ENCODE data around the gene PANK1.
"Not testable (repeated sequence)": the region's sequence is repeated elsewhere in the genome, so short reads cannot be mapped to it uniquely, and the experiment has no call there.

PANK1 gene

GRCh38 chr10:89651916-89652573, 7.0 kb upstream of the PANK1 start:
- no peak for DNase-seq

GRCh38 chr10:89651205-89651915, 6.3 kb upstream of the PANK1 start:
- no peak for DNase-seq

- no peak for DNase-seq
Observed at GRCh38 chr10:89649051-89649450, 4.0 kb upstream of the PANK1 start.

GRCh38 chr10:89648074-89648473, 3.0 kb upstream of the PANK1 start:
- no peak for DNase-seq

- DNase-seq, result no peak
Observed at GRCh38 chr10:89646889-89647657, 2.0 kb upstream of the PANK1 start.

- no peak for DNase-seq
Observed at GRCh38 chr10:89645742-89646172, 715 bp upstream of the PANK1 start.

GRCh38 chr10:89644691-89644966, 413 bp downstream of the PANK1 start:
- no peak for DNase-seq

- peak; percentile 80 for DNase-seq
Observed at GRCh38 chr10:89643812-89644690, 991 bp downstream of the PANK1 start.

- no peak for DNase-seq
Observed at GRCh38 chr10:89643431-89643811, 1.6 kb downstream of the PANK1 start.

- DNase-seq, result no peak
Observed at GRCh38 chr10:89642193-89642592, 2.8 kb downstream of the PANK1 start.

- no peak for DNase-seq
Observed at GRCh38 chr10:89640241-89640640, 4.8 kb downstream of the PANK1 start.

GRCh38 chr10:89639326-89639725, 5.7 kb downstream of the PANK1 start:
- DNase-seq, result no peak

GRCh38 chr10:89637113-89637512, 7.9 kb downstream of the PANK1 start:
- DNase-seq, result no peak

GRCh38 chr10:89634637-89635036, 10.4 kb downstream of the PANK1 start:
- no peak for DNase-seq

GRCh38 chr10:89633484-89633883, 11.6 kb downstream of the PANK1 start:
- no peak for DNase-seq

- DNase-seq, result no peak
Observed at GRCh38 chr10:89632824-89633223, 12.2 kb downstream of the PANK1 start.

GRCh38 chr10:89627830-89628229, 17.2 kb downstream of the PANK1 start:
- no peak for DNase-seq

- DNase-seq, result no peak
Observed at GRCh38 chr10:89625041-89625765, 19.8 kb downstream of the PANK1 start.

- DNase-seq, result no peak
Observed at GRCh38 chr10:89624020-89624419, 21.0 kb downstream of the PANK1 start.

- no peak for DNase-seq
Observed at GRCh38 chr10:89622151-89622550, 22.9 kb downstream of the PANK1 start.

- DNase-seq, result no peak
Observed at GRCh38 chr10:89621438-89621837, 23.6 kb downstream of the PANK1 start.

GRCh38 chr10:89620296-89620695, 24.7 kb downstream of the PANK1 start:
- not testable (repeated sequence) for DNase-seq
